NT2/D1 (cell line): ENCODE measurements around the gene PTBP3.

ENCODE experiments used
- DNase-seq: peaks from one replicate; pipeline ENCODE4 v3.0.0-alpha.2; 2011; ENCODE audit warnings: low read depth, low spot score
- H3K27me3 ChIP-seq: 2 replicates; pipeline ENCODE4 v1.6.0; 2011; ENCODE audit warnings: mild to moderate bottlenecking; ENCODE audit not compliant: insufficient read length, insufficient read depth
- H3K36me3 ChIP-seq: 2 replicates; pipeline ENCODE4 v1.6.1; 2011; ENCODE audit warnings: mild to moderate bottlenecking, low read length, mixed read lengths; ENCODE audit not compliant: insufficient read depth, insufficient read length
- H3K4me1 ChIP-seq: 2 replicates; pipeline ENCODE4 v1.5.1; 2011; ENCODE audit not compliant: insufficient read depth, insufficient read length
- H3K4me3 ChIP-seq: 2 replicates; pipeline ENCODE4 v1.5.1; 2011; ENCODE audit warnings: low read depth; ENCODE audit not compliant: insufficient read length
- H3K9ac ChIP-seq: 2 replicates; pipeline ENCODE4 v1.6.0; 2011; ENCODE audit warnings: low read depth; ENCODE audit not compliant: insufficient read length
- H3K9me3 ChIP-seq: 2 replicates; pipeline ENCODE4 v1.5.1; 2011; ENCODE audit warnings: mild to moderate bottlenecking, low read length; ENCODE audit not compliant: insufficient read depth
- SUZ12 ChIP-seq: IDR thresholded peaks from 2 replicates; pipeline ENCODE4 v1.6.1; 2011; ENCODE audit not compliant: insufficient read length, insufficient read depth; ENCODE audit errors: extremely low read depth
- YY1 ChIP-seq: IDR thresholded peaks from 2 replicates; pipeline ENCODE4 v1.6.1; 2011; ENCODE audit not compliant: insufficient read length, insufficient read depth
- ZNF274 ChIP-seq: IDR thresholded peaks from 2 replicates; pipeline ENCODE4 v1.6.1; 2011; ENCODE audit warnings: mild to moderate bottlenecking, low read depth, low read length

The PTBP3 gene

GRCh38 chr9:112354081-112354743, 20.8 kb upstream of the PTBP3 start:
- H3K27me3 ChIP-seq, result no peaks in the 10 kb centered on the region
- H3K4me3 ChIP-seq, result no peak overlapping the region
- no peak for DNase-seq
- H3K36me3 ChIP-seq, result no peaks in the 10 kb centered on the region
- TF ChIP-seq YY1 (no peak), SUZ12 (no peak), ZNF274 (no peak)
- H3K9me3 ChIP-seq, result no peaks in the 10 kb centered on the region
- H3K9ac ChIP-seq, result no peak overlapping the region
- peaks cover under 1% of the 10 kb centered on the region for H3K4me1 ChIP-seq

DNA sequence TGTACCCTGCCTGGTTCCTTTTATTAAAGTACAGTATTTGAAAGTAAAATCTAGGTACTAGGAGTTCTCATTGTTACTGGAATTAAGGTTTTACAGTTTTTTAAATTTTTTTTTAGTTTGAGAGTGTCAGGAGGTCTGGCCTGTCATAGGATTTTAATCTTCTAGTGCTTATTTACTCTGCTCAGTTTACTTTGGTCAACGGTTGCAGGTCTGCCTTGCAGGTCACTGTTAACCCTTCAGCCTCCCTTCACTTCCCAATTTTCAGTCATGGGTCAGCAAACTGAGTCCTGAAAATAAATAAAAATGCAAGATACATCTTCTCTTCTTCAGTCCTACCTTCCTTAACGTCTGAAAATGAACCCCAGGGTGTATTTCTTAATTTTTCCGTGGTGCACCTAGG, 18.8 kb upstream of the PTBP3 start:
- Histone ChIP-seq H3K4me3 (no peak overlapping the region), H3K4me1 (peaks cover 7% of the 10 kb centered on the region), H3K27me3 (no peaks in the 10 kb centered on the region), H3K9ac (no peak overlapping the region), H3K36me3 (no peaks in the 10 kb centered on the region), H3K9me3 (no peaks in the 10 kb centered on the region)
- no peak for DNase-seq
- no peak for TF ChIP-seq SUZ12
- TF ChIP-seq ZNF274, result no peak
- no peak for TF ChIP-seq YY1

GRCh38 chr9:112351184-112351583, 17.8 kb upstream of the PTBP3 start:
- no peak for DNase-seq
- no peaks in the 10 kb centered on the region for H3K9me3 ChIP-seq
- no peak overlapping the region for H3K9ac ChIP-seq
- no peaks in the 10 kb centered on the region for H3K36me3 ChIP-seq
- peaks cover 7% of the 10 kb centered on the region for H3K4me1 ChIP-seq
- H3K27me3 ChIP-seq, result no peaks in the 10 kb centered on the region
- no peak for TF ChIP-seq ZNF274
- no peak for TF ChIP-seq SUZ12
- TF ChIP-seq YY1, result no peak
- no peak overlapping the region for H3K4me3 ChIP-seq

GRCh38 chr9:112349008-112349333, 15.6 kb upstream of the PTBP3 start:
- H3K4me1 ChIP-seq, result peaks cover 7% of the 10 kb centered on the region
- DNase-seq, result no peak
- H3K9ac ChIP-seq, result no peak overlapping the region
- no peaks in the 10 kb centered on the region for H3K9me3 ChIP-seq
- H3K4me3 ChIP-seq, result no peak overlapping the region
- no peak for TF ChIP-seq ZNF274
- TF ChIP-seq YY1, result no peak
- TF ChIP-seq SUZ12, result no peak
- no peaks in the 10 kb centered on the region for H3K27me3 ChIP-seq
- H3K36me3 ChIP-seq, result no peaks in the 10 kb centered on the region

DNA sequence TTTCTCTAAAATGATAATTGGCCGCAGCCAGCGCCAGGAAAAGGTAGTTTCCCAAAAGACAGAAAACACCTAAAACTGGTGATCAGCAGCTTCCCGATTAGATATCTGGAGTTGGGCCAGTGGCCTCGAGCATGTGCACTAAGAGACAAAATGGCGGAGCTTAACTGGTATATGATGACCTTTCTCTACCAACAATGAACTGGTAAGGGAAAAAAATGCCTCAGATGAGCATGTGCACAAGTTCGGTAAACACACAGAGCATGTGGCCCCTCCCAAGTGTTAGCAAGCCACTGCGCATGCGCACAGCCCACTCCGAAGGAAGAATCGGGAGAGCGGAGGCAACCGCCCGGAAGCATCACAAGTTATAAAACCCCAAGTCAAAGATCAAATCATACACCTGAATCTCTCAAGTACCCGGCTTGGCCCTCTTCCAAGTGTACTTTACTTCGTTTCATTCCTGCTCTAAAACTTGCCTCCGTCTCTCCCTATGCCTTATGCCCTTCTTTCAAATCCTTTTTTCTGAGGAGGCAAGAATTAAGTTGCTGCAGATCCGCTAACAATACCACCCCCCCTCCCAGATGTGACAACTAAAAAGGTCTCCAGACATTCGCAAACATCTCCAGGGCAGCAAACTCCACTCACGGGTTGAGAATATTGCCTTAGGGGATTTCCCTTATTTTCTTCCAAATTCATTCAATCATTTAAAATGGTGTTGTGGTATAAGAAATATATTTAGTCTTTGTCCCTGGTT, 15.0 kb upstream of the PTBP3 start:
- Histone ChIP-seq H3K4me3 (no peak overlapping the region), H3K9me3 (no peaks in the 10 kb centered on the region), H3K4me1 (peaks cover 7% of the 10 kb centered on the region), H3K9ac (no peak overlapping the region), H3K36me3 (no peaks in the 10 kb centered on the region), H3K27me3 (no peaks in the 10 kb centered on the region)
- no peak for DNase-seq
- TF ChIP-seq ZNF274 (no peak), SUZ12 (no peak), YY1 (no peak)

DNA sequence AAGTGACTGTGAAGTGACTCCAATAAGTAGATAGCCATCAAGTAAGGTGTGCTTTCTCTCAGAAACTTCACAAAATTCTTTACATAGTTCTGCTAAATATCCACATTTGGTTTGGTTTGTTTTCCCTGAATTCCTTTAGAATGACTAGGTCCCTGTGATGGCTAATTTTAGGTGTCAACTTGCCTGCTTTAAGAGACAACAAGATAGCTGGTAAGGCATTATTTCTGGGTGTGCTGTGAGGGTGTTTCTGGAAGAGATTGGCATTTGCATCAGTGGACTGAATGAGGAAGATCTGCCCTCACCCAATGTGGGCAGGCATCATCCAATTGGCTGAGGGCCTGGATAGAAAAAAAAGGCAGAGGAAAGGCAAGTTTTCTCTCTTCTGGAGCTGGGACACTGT, 8.3 kb upstream of the PTBP3 start:
- Histone ChIP-seq H3K27me3 (no peaks in the 10 kb centered on the region), H3K36me3 (no peaks in the 10 kb centered on the region), H3K9me3 (no peaks in the 10 kb centered on the region), H3K9ac (no peak overlapping the region), H3K4me1 (no peaks in the 10 kb centered on the region), H3K4me3 (no peak overlapping the region)
- DNase-seq, result no peak
- TF ChIP-seq YY1 (no peak), ZNF274 (no peak), SUZ12 (no peak)

GRCh38 chr9:112339886-112340285, 6.5 kb upstream of the PTBP3 start:
- Histone ChIP-seq H3K9ac (no peak overlapping the region), H3K4me3 (no peak overlapping the region), H3K9me3 (no peaks in the 10 kb centered on the region), H3K27me3 (no peaks in the 10 kb centered on the region), H3K4me1 (no peaks in the 10 kb centered on the region), H3K36me3 (no peaks in the 10 kb centered on the region)
- DNase-seq, result no peak
- TF ChIP-seq SUZ12, result no peak
- no peak for TF ChIP-seq YY1
- no peak for TF ChIP-seq ZNF274
